HG03060 (cell line): Measurements from ENCODE around the gene APIP.
A peak's percentile ranks its signal among the peaks of the same experiment; 100 is the strongest.

Experiments used
- ATAC-seq: cut with Tn5 transposase; IDR thresholded peaks from one replicate; pipeline ENCODE4 v1.9.1; 2021; ENCODE audit warnings: low read depth, moderate number of reproducible peaks; ENCODE audit not compliant: unreplicated experiment

Gene APIP, protein sequence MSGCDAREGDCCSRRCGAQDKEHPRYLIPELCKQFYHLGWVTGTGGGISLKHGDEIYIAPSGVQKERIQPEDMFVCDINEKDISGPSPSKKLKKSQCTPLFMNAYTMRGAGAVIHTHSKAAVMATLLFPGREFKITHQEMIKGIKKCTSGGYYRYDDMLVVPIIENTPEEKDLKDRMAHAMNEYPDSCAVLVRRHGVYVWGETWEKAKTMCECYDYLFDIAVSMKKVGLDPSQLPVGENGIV

DNA sequence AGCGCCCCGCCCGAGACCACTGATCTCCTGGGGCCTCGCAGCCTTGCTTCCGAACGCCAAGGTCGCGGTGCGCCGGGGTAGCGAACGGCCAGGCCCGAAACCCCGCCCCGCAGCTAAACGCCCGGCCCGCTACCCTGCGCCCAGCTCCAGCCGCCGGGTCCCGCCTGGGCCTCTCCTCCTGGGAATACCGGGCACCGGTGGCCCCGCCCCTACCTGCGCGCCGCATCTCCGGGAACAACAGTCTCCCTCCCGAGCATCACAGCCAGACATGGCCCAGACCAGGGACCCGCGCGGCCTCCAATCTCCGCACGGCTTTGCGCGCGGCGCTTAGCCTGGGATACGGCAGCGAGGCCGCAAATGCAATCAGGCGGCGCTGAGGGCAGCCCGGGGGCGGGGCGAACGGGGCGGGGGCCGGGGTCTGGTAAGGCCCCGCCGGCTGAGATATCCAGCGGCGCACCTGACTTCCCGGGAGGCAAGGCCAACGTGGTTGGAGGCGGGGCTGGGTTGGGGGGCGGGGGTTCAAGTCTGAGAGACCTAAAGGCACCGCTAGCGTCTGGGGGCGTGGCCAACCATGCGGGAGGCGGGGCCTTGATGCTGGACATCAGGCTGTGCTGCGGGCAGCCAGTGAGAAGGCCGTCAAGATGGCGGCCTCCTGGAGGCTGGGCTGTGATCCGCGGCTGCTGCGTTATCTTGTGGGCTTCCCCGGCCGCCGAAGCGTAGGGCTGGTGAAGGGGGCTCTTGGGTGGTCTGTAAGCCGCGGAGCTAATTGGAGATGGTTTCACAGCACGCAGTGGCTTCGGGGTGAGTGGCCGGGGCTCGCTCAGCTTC lies at the start of gene APIP, which contains the start of gene PDHX:
TSS of gene APIP (minus strand) at position 365 of the 828 bp plus-strand sequence. CDS start at position 270, 95 bp downstream.
TSS of gene PDHX (plus strand) at position 604 of the 828 bp plus-strand sequence. CDS start at position 642, 38 bp downstream.
- ATAC-seq = peak; percentile 84

DNA sequence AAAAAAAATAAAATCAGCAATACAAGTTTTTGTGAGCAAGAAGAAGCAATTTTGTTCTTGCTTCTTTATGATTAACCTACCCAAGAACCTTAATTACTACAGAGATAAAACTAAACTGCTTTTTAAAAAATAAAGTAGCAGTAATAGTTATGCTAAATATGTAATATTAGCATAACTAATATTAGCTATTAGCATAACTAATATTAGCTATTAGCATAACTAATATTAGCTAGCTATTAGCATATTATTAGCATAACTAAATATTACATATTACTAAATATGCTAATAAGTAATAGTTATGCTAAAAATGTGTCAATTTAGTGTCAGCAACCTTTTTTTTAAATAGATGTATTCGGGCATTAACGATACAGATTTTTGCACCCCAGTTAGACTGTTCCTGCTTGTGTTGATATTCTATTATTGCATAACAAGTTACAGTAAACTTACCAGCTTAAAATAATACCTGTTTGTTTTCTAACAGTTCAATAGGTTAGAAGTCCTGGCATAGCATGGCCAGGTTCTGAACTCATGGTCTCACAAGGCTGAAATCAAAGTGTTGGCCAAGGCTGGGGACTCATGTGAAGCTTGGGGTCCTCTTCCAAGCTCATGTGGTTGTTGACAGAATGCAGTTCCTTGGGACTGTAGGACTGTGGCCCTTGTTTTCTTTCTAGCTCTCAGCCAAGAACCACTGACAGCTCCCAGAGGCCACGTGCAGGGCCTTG lies 48.6 kb upstream of the APIP start:
- ATAC-seq = no peak

DNA sequence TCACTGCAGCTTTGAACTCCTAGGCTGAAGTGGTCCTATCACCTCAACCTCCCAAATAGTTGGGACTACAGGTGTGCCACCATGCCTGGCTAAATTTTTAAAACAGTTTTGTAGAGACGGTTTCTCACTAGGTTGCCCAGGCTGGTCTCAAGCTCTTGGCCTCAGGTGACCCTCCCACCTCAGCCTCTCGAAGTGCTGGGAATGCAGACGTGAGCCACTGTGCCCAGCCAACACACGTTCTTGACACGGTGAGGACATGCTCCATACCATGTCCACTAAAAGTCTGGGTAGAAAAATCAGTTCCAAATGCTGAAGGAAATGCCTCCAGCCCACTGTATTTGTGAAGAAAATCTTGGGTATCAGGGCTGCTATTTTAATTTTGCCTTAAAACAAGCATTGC lies 47.2 kb upstream of the APIP start:
- no peak for ATAC-seq

DNA sequence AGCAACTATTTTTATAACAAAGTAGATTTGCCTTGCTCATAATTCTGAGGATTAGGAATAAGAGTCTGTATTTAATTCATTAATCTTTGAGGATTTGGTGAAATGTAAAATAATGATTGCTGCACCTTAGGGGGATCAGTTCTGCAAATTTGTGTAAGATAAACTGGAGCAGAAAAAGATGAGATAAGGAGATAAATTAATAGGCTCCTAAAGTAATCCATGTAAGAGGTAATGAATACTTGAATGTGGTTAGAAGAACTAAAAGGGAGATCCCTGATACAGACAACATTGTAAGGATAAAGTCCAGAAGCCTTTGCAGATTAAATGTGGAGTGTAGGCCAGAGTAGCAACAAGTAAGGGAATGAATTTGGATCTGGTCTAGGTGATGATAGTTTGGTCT lies 45.9 kb upstream of the APIP start:
- no peak for ATAC-seq

DNA sequence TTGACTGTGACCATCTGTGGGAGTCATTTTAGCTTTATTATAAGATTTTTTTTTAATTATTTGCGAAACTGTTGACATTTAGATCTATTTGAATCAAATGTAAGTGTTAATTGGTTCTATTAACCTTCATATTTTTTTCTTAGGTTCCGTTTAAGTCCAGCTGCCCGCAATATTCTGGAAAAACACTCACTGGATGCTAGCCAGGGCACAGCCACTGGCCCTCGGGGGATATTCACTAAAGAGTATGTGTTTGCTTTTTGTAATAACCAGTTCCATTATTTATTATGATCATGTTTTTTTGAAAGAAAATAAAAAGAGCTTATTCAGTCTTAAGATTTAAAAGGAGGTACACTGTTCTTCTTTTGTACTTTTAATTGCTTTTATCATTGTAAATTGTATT lies 44.1 kb upstream of the APIP start:
- ATAC-seq = no peak

DNA sequence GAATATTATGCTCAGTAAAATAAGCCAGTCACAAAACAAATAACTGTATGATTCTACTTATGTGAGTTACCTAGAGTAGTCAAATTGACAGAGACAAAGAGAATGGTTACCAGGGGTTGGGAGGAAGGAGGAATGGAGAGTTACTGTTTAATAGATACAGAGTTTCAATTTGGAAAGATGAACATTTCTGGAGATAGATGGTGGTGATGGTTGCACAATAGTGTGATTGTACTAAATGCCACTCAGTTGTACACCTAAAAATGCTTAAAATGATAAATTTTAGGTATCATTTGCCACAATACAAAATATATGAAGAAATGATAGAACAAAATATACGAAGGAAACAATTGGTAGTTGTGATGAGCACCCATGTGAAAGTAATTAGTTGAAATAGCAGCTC lies 43.6 kb upstream of the APIP start:
- no peak for ATAC-seq

DNA sequence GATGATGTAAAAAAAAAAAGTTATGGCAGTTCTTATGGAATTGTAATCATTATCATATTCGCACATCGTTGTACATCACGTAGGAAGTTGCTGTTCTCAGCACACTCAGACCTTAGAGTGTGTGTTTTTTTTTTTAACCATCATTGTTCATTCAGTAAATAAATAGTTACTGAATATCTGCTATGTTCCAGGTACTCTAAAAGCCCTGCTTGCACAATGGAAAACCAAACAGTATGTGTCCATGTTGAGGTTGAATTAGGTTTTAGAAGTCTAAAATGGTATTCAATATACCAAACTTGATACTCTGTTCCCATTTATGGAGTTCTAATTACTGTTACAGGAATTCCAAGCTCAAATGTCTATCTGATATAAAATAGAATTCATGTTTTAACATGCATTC lies 41.4 kb upstream of the APIP start:
- ATAC-seq = no peak

DNA sequence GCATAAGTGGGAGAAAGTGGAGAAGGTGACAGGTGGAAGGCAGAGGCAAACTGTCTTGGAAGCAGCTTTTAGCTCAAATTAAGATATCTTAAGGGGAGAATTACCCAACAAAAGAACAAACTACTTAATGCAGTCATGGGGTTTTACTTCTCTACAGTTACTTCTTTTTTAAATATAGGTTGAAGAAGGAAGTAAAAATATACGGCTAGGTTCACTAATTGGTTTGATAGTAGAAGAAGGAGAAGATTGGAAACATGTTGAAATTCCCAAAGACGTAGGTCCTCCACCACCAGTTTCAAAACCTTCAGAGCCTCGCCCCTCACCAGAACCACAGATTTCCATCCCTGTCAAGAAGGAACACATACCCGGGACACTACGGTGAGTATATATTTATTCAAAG lies 41.0 kb upstream of the APIP start:
- no peak for ATAC-seq

DNA sequence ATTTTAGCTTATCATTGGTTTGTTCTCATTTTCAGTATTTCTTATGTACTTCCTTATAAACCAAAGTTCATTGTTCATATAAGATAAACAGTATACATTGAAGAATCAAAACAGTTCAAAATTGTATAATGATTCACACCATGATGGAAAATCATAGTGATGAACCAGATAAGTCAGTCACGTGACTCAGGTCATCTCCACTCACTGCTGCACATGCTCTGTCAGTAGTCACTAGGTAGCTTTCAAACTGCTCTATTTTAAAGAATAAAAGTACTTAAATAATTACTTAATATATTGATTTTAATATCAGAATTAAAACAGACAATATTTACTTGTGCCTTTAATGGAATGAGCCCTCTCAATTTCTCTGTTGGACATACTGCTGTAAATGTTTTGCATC lies 37.8 kb upstream of the APIP start:
- ATAC-seq = no peak

DNA sequence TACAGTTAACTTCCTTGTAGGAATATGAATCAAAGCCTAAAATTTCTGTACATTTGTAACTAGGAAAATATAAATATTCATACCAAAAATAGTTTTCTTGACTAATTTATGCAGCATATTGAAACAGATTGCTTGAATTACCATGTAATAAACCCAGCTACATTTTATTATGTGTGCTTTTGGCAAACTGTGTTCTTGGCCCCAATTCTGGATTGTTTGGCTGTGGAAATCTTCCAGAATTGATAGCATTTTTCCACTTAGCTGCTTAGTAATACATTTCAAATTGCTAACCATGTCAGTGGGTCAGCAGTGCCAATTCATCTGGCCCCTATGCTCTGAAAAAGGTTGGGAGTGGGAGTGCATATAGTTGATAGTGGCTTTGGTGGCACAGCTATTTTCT lies 32.5 kb upstream of the APIP start:
- no peak for ATAC-seq

DNA sequence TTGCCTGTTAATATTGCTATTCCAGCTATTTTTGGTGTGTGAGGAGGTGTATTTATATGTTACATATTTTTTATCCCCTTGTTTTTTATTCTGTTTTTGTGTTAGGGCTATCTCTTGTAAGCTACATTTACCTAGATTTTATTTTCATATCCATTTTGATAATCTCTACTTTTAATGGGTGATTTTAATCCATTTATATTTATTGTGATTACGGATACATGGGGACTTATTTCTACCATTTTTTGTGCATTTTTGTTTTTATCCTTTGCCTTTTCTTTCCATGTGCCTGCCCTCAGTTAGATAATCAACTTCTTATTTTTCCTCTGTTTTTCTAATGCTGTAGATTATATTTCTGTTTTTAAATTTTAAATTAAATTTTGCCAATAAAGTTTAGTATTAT lies 28.5 kb upstream of the APIP start:
- ATAC-seq = no peak

DNA sequence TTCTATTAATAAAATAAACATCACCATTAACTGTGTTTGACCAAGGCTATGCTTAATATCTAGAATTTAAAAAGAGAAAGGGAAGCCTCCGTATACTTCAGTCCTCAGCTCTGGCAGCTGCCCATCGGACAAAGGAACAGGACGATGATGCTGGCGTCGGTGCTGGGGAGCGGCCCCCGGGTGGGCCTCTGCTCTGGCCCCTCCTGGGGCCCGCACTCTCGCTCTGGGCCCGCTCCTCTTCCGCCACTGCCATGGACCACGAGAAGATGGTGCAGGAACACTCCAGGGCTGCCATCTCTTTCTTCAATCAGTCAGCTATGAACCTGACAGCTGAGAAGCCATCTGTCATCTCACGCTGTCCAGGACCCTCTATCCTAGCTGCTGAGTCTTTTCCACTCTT lies 25.5 kb upstream of the APIP start:
- no peak for ATAC-seq

DNA sequence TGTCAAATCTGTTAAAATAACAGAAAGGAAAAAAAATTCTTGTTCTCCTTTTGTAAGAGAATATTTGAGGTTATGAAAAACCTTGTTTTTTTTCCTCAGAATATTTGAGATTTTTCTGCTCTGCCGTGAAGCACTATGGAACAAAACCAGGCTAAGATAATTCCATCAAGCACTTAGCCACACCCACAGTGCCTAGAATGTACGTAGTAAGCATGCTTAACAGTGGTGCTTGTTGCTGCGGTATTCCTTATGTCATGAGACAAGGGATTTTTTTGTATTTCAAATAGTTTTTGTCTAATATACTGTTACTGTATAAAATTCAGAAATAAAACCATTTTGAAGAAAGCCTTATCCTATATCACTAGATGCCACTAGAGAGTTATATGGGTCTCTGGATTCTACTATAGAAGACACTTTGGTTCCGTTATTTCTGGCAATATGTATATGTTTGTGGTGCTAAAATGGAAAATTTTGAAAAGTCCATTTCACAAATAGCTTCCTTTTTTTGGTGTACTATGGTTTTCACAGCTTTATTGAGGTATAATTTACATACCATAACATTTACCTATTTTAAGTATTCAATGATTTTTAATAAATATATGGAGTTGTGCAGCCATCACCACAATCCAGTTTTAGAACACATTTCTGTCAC lies 24.0 kb upstream of the APIP start:
- ATAC-seq = no peak

DNA sequence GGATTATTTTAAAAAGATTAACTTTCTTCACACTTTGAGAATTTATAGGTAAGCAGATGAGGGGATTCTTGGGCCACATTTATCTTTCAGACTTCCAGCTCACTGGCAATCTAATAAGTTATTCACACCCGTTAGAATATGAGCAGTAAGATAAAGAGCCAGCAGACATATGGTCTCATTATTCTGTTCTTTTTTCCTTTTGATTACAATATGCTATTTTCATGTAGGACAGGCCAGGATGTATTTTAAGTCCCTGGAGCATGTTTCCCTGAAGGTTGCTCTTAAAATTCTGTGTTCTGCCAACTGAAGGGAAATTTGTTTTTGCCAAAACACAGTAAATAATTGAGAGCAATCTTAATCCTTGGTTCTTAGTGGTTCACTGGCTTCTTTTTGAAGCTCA lies 22.4 kb upstream of the APIP start:
- ATAC-seq = no peak

DNA sequence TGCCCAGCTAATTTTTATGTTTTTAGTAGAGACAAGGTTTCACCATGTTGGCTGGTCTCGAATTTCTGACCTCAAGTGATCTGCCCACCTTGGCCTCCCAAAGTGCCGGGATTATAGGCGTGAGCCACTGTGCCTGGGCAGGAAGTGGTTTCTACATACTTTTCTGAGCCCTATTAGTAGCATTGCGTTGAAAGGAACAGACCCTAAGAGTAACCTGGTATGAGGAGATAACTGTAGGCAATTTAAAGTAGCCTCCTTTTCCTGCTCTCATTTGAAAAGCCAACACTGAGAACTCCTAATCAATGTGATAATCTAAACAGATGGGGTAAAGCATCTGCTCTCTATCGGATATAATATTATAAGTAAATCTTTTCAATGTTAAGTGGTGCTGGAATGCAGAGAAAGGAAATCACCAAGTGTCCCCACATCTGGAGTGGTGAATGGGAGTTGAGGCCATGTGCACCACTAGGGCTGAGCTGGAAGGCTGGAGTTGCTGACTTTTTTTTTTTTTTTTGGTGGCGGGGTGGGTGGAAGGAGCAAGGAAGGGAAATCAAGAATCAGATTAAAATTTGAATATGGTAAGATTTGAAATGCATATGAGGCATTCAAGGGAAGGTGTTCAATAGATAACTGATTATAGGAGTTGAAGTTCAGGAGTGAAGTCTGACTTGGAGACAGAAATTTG lies 20.9 kb upstream of the APIP start:
- no peak for ATAC-seq

DNA sequence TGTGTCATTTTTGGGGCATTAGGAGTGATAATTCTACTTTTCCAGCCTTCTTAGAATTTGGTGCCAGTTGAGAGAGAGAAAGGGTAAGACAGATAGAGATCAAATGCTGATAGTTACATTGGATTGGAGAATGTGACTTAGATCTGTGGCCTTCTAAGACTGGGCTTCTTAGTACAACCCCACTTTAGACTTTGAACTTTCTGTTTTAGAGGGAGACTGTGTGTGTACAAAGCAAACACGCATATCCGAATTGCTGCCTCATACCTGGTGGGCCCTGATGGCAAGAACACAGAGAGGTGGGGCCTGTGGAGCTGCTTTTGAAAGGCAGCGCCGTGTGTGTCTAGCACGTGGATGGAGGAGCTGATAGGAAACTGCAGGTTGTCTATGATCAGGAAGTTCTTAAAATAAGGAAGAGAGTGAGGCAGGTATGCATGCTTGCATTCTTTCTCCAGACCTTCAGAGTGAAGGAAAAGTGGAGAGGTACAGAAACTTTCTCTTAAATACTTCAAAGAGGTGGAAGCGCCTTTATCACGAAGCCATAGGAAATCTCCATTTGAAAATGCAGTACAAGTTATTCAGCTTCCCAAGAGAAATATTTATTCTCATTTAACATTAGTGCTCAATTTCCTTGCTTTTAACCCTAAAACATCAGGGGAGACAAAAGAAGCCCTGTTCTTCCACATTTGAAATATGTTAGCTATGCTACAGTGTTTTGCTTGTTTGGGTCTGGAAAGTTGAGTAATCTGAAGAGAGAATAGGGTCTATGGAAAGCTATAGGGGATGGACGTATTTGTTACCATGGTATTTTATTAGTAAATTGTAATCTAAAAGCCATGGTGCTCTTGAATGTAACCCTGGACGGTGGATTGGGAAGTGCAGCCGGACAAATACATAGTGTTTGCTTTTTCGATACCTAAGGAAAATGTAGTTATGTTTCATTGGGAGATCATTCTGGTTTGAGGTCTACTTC lies 13.9 kb upstream of the APIP start:
- ATAC-seq = no peak

DNA sequence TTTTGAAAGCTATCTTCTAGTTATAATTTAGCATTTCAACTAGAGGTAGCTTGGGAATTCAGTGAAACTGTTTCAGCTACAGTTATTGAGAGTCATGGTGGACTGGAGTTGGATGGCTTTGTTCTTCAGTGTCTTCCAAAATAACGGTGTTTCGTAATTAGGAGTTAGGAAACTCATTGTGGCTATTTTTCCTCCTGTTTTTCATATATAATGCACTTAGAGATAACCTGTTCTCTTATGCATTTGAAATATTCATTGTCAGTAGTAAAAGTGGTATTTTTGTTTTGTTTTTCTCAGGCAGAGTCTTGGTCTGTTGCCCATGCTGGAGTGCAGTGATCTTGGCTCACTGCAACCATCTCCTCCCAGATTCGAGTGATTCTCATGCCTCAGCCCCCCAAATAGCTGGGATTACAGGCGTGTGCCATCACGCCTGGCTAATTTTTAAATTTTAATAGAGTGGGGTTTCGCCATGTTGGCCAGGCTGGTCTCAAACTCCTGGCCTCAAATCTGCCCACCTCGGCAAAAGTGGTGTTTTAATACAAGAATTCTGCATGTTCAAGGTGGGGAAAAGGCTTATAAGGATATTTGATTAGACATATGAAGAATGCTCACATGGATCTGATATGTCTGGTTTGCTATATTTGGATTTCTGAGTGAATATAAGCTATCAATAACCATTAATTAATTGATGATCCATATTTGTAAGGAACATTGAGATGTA lies 12.9 kb upstream of the APIP start:
- ATAC-seq = no peak

DNA sequence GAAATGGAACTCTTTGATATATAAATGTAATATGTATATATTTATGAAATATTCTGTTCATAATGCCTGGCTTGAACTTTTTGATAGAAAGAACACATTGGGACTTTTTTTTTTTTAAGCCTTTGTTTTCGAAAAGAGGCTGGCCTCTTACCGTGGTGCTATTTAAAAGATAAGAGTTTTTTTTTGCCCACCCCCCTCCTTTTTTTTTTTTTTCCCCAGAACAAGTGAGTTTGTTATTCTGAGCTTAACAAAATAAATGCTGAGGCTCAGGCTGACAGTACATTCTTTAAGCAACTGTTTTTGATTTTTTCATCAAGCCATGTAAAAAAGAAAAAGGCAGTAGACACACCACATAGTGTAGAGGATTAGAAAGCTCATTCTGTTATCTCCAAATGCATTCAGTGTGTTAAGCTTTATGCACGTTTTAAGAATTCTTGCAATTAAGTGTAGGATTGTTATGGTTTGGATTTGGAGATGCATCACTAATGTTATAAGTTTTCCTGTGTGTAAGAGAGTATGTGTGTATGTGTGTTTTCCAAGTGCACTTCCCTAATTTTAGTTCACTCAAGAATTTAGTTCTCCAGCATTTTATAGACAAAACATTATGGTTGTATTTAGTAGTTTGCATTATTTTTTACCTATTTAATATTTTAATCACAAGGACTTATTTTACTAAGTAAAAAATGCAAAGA lies 12.2 kb upstream of the APIP start:
- ATAC-seq = no peak
